Activated CD8-positive, alpha-beta T cell treated with anti-CD3 and anti-CD28 coated beads for 36 hours (primary cell): ENCODE results near the gene SPCS3. TPM values are rescaled to one million over a fixed set of nuclear protein-coding genes. Genes with fewer than 3 reads are reported as not detected.

Experiments used
- ATAC-seq: fragments of 200-7000 bp; cut with Tn5 transposase; one replicate; pipeline ENCODE4 v1.10.0; 2021; ENCODE audit warnings: mild to moderate bottlenecking, moderate library complexity
- CTCF ChIA-PET: fragments of 350-600 bp; sonication (Branson Sonifier 250); formaldehyde crosslinking; loops from one replicate; lab custom pipeline; 2021; ENCODE audit warnings: antibody characterized with exemption; lab: Charles Lee
- POLR2A ChIA-PET: fragments of 350-600 bp; sonication (Branson Sonifier 250); formaldehyde crosslinking; loops from one replicate; lab custom pipeline; 2021; ENCODE audit warnings: antibody characterized with exemption; lab: Charles Lee
- DNase-seq: peaks from one replicate; pipeline ENCODE4 v3.0.0-alpha.2; 2020
- H3K27ac Mint-ChIP-seq: one replicate; pipeline ENCODE4 v1.8.0; 2021; ENCODE audit warnings: mild to moderate bottlenecking, mixed read lengths
- H3K27me3 Mint-ChIP-seq: one replicate; pipeline ENCODE4 v1.8.0; 2021; ENCODE audit warnings: mixed read lengths
- H3K36me3 Mint-ChIP-seq: one replicate; pipeline ENCODE4 v1.8.0; 2021; ENCODE audit warnings: low read depth, mixed read lengths
- H3K4me1 Mint-ChIP-seq: one replicate; pipeline ENCODE4 v1.8.0; 2021; ENCODE audit warnings: low read depth, mixed read lengths
- H3K4me3 Mint-ChIP-seq: one replicate; pipeline ENCODE4 v1.8.0; 2021; ENCODE audit warnings: mild to moderate bottlenecking, moderate library complexity, mixed read lengths
- H3K9me3 Mint-ChIP-seq: one replicate; pipeline ENCODE4 v1.8.0; 2021; ENCODE audit warnings: mixed read lengths
- CTCF ChIP-seq: fragments of 200-600 bp; IDR thresholded peaks from one replicate; pipeline ENCODE4 v1.8.0; 2022; ENCODE audit warnings: antibody characterized with exemption, mild to moderate bottlenecking
- intact Hi-C: fragments of 100-400 bp; cut with micrococcal nuclease; formaldehyde crosslinking; loops from one replicate; pipeline ENCODE4 v1.10.0; 2022
- total RNA-seq, 2 experiments: library from RNA; stranded (reverse); gene quantifications; one replicate each; pipeline ENCODE4 v1.2.3, GENCODE V29; 2021

Gene SPCS3
- total RNA-seq, 2 experiments from 2014 or later, result 153 to 155 TPM

DNA sequence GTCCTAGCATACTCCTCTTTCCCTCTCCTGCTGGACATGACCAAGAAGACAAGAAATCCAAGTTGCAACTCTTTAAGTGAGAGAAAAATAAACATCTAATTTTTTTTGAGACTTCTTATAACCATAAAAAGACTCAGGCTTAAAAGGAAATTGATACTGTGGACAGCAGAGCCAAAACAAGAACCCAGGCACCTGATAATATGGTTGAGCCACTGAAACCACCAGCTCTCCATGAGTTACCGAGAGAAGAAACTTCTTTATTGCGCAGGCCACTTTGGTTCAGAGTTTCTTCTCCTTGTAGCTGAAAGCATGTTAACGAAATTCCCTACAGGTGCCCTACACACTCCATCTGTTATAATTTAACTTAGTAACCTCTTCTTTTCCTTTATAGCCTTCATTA, 11.3 kb upstream of the SPCS3 start:
- ChIA-PET POLR2A (no interaction called here), CTCF (no interaction called here)
- no peaks in the 10 kb centered on the region for H3K36me3 Mint-ChIP-seq
- no peaks in the 10 kb centered on the region for H3K9me3 Mint-ChIP-seq
- no peak for TF ChIP-seq CTCF
- no peak overlapping the region for H3K27ac Mint-ChIP-seq
- no peak for ATAC-seq
- no peak for DNase-seq
- H3K27me3 Mint-ChIP-seq, result peaks cover 22% of the 10 kb centered on the region
- intact Hi-C loops, result no loop called here
- no peak overlapping the region for H3K4me3 Mint-ChIP-seq
- no peaks in the 10 kb centered on the region for H3K4me1 Mint-ChIP-seq

DNA sequence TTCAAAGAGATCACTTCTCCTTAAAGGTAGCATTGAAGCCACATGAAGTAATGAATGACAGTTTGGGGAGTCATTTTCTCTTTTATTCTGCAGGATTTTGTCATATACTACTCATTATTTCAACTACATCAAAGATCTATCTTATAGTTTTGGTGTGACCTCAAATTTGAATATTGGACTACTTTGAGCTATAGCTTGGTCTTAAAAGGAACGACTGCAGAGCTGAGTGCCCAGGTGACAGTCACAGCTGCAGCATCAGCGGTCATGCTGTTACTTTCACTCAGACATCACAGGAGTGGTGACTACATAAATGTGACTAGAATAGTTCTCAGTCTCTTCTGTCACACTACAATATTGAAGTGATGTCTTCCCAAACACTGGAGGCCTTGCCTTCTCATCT, 10.7 kb upstream of the SPCS3 start:
- H3K27me3 Mint-ChIP-seq, result peaks cover 20% of the 10 kb centered on the region
- no peak overlapping the region for H3K4me3 Mint-ChIP-seq
- ATAC-seq, result peak; percentile 58
- no peaks in the 10 kb centered on the region for H3K9me3 Mint-ChIP-seq
- no peaks in the 10 kb centered on the region for H3K4me1 Mint-ChIP-seq
- TF ChIP-seq CTCF, result no peak
- ChIA-PET CTCF (no interaction called here), POLR2A (no interaction called here)
- intact Hi-C loops, result no loop called here
- no peaks in the 10 kb centered on the region for H3K36me3 Mint-ChIP-seq
- H3K27ac Mint-ChIP-seq, result no peak overlapping the region
- DNase-seq, result no peak

GRCh38 chr4:176309772-176310171, 10.0 kb upstream of the SPCS3 start:
- POLR2A ChIA-PET, result no interaction called here
- TF ChIP-seq CTCF, result no peak
- intact Hi-C loops, result no loop called here
- Mint-ChIP-seq H3K27ac (no peak overlapping the region), H3K27me3 (peaks cover 16% of the 10 kb centered on the region), H3K4me1 (no peaks in the 10 kb centered on the region), H3K36me3 (no peaks in the 10 kb centered on the region), H3K4me3 (no peak overlapping the region), H3K9me3 (no peaks in the 10 kb centered on the region)
- CTCF ChIA-PET, result no interaction called here
- ATAC-seq (no peak), DNase-seq (no peak)

DNA sequence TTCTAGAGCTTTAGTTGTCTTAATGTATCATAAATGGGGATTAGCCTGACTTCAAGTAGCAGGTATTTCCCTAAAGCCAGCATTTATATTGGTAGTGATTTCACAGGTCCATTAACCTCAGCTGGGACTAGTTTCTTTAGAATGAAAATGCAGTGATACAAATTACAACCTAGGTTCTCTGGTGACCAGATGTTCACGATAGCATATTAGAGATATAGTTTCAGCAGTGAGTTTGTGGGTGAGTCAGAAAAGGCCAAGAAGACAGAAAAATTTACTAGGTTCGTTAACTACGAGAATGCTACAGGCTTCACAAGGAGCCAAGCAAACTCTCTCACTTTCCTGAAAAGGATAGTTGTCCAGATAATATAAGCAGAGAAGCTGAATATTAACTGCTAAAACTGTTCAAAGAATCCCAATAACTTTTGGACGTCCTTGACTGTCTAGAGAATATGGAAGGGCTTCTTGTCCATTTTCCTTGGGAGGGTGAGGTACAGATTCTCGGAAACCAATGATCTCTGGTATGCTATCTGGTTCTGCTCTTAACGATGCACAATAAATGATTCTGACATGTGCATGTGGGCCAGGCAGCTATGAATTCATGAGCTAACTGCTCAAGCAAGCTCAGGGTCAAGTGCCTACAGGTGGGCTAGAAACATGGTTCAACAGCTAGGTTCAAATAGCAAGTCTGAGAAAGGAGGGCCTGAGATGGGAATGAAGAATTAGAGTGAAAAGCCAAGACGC, 6.0 kb upstream of the SPCS3 start:
- peaks cover 8% of the 10 kb centered on the region for H3K4me1 Mint-ChIP-seq
- CTCF ChIA-PET, result no interaction called here

More for the DNA sequence above, 6.0 kb upstream of the SPCS3 start:
- Mint-ChIP-seq H3K9me3 (no peaks in the 10 kb centered on the region), H3K27me3 (peaks cover 4% of the 10 kb centered on the region), H3K4me3 (no peak overlapping the region), H3K36me3 (no peaks in the 10 kb centered on the region), H3K27ac (no peak overlapping the region)
- POLR2A ChIA-PET, result interaction anchor here (0.6 kb wide), 1 partner anchor 82 kb away, joined by 3 read pairs; no protein-coding TSS in a partner anchor
- intact Hi-C loops, result no loop called here
- ATAC-seq (no peak), DNase-seq (no peak)
- no peak for TF ChIP-seq CTCF
